Mesendoderm (in vitro differentiated cells): Measurements from ENCODE around the gene OSBPL6.
"Not testable (repeated sequence)": the region's sequence is repeated elsewhere in the genome, so short reads cannot be mapped to it uniquely, and the experiment has no call there.

ENCODE experiments used
- DNase-seq: peaks from one replicate; pipeline ENCODE4 v3.0.0; 2013
- H2AK5ac ChIP-seq: 2 replicates; pipeline ENCODE4 v1.6.1; 2013; ENCODE audit warnings: low read length, inconsistent platforms
- H2BK120ac ChIP-seq: 2 replicates; pipeline ENCODE4 v1.6.1; 2013; ENCODE audit warnings: low read depth, mild to moderate bottlenecking, low read length, moderate library complexity, mixed read lengths
- H2BK15ac ChIP-seq: replicated peaks from 2 replicates; pipeline ENCODE4 v1.6.1; 2013; ENCODE audit warnings: low read depth, mild to moderate bottlenecking, moderate library complexity
- H2BK5ac ChIP-seq: 2 replicates; pipeline ENCODE4 v1.6.1; 2013; ENCODE audit warnings: low read length, inconsistent platforms
- H3K18ac ChIP-seq: 2 replicates; pipeline ENCODE4 v1.6.1; 2013; ENCODE audit warnings: mild to moderate bottlenecking, low read length, mixed read lengths
- H3K23ac ChIP-seq: one replicate; pipeline ENCODE4 v1.6.1; 2013; ENCODE audit warnings: low read length
- H3K27ac ChIP-seq: 2 replicates; pipeline ENCODE4 v1.5.1; 2013; ENCODE audit warnings: low read depth, mild to moderate bottlenecking, inconsistent platforms, low read length, moderate library complexity
- H3K27me3 ChIP-seq: 2 replicates; pipeline ENCODE4 v1.6.1; 2013; ENCODE audit warnings: low read length, control low read depth, mild to moderate bottlenecking, inconsistent platforms; ENCODE audit not compliant: insufficient read depth, poor library complexity
- H3K36me3 ChIP-seq: 2 replicates; pipeline ENCODE4 v1.6.1; 2013; ENCODE audit warnings: low read length, inconsistent platforms; ENCODE audit not compliant: control insufficient read depth, insufficient read depth
- H3K4ac ChIP-seq: one replicate; pipeline ENCODE4 v1.6.1; 2013; ENCODE audit warnings: low read depth, mild to moderate bottlenecking, low read length, moderate library complexity
- H3K4me1 ChIP-seq: 2 replicates; pipeline ENCODE4 v1.6.1; 2013; ENCODE audit warnings: low read depth, low read length, inconsistent platforms; ENCODE audit not compliant: control insufficient read depth
- H3K4me2 ChIP-seq: 2 replicates; pipeline ENCODE4 v1.6.1; 2013; ENCODE audit warnings: low read length
- H3K4me3 ChIP-seq: 2 replicates; pipeline ENCODE4 v1.5.1; 2013; ENCODE audit warnings: mild to moderate bottlenecking, low read length
- H3K56ac ChIP-seq: one replicate; pipeline ENCODE4 v1.6.1; 2013; ENCODE audit warnings: low read length
- H3K79me1 ChIP-seq: 2 replicates; pipeline ENCODE4 v1.6.1; 2013; ENCODE audit warnings: low read length, inconsistent platforms
- H3K79me2 ChIP-seq: 2 replicates; pipeline ENCODE4 v1.6.1; 2013; ENCODE audit warnings: mild to moderate bottlenecking, low read length; ENCODE audit not compliant: control insufficient read depth, insufficient read depth
- H3K9ac ChIP-seq: 2 replicates; pipeline ENCODE4 v1.6.1; 2013; ENCODE audit warnings: low read length, inconsistent platforms
- H4K5ac ChIP-seq: one replicate; pipeline ENCODE4 v1.6.1; 2013; ENCODE audit warnings: low read length
- H4K8ac ChIP-seq: one replicate; pipeline ENCODE4 v1.6.1; 2013; ENCODE audit warnings: low read depth, mild to moderate bottlenecking, control low read depth, low read length, moderate library complexity
- WGBS: extraction: QIAGEN DNeasy Blood & Tissue Kit; methylation state at CpG from one replicate; pipeline ENCODE4 v1.1.7; 2013; ENCODE audit warnings: low lambda C conversion rate, missing lambda C conversion rate; ENCODE audit not compliant: insufficient coverage; ENCODE audit errors: extremely low coverage; 5-methylcytosine and 5-hydroxymethylcytosine counted together

Gene OSBPL6

DNA sequence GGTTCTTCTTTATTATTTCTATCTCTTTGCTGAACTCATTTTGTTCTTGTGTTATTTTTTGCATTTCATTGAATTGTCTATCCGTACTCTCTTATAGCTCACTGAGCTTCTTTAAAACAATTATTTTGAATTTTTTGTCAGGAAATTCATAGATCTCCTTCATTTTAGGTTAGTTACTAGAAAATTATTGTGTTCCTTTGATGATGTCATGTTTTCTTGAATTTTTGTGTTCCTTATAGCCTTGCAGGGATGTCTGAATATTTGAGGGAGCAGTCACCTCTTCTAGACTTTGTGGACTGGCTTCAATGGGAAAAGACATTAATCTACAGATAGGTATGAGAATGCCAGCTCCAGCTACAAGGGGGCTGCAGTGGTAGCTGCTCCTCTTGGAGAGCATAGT, 20.7 kb upstream of the OSBPL6 start:
- no peaks in the 10 kb centered on the region for H3K4me1 ChIP-seq
- no peak overlapping the region for H2BK15ac ChIP-seq
- no peak overlapping the region for H3K4ac ChIP-seq
- no peaks in the 10 kb centered on the region for H3K79me2 ChIP-seq
- no peaks in the 10 kb centered on the region for H3K36me3 ChIP-seq
- no peak overlapping the region for H2BK120ac ChIP-seq
- H3K23ac ChIP-seq = no peak overlapping the region
- H4K8ac ChIP-seq = no peak overlapping the region
- no peak overlapping the region for H3K4me3 ChIP-seq
- H2BK5ac ChIP-seq = no peak overlapping the region
- H3K56ac ChIP-seq = no peak overlapping the region
- H3K18ac ChIP-seq = no peak overlapping the region
- no peak overlapping the region for H4K5ac ChIP-seq
- no CpG with 5 or more reads among the region's 1 CpG for WGBS
- no peak overlapping the region for H3K27ac ChIP-seq
- no peaks in the 10 kb centered on the region for H3K79me1 ChIP-seq
- H3K4me2 ChIP-seq = no peak overlapping the region
- H3K9ac ChIP-seq = no peak overlapping the region
- no peaks in the 10 kb centered on the region for H3K27me3 ChIP-seq
- DNase-seq = no peak
- H2AK5ac ChIP-seq = no peak overlapping the region

- Histone ChIP-seq H3K4me1 (no peaks in the 10 kb centered on the region), H2BK5ac (no peak overlapping the region), H3K56ac (no peak overlapping the region), H2BK120ac (no peak overlapping the region), H2AK5ac (no peak overlapping the region), H3K18ac (no peak overlapping the region), H3K9ac (no peak overlapping the region), H3K79me1 (no peaks in the 10 kb centered on the region), H2BK15ac (no peak overlapping the region), H3K23ac (no peak overlapping the region), H3K27me3 (no peaks in the 10 kb centered on the region), H4K8ac (no peak overlapping the region), H3K4me3 (no peak overlapping the region), H3K79me2 (no peaks in the 10 kb centered on the region), H3K4ac (no peak overlapping the region), H3K36me3 (no peaks in the 10 kb centered on the region), H4K5ac (no peak overlapping the region), H3K4me2 (no peak overlapping the region), H3K27ac (no peak overlapping the region)
- WGBS = 100% methylated on average over 1 of the region's 1 CpG
- no peak for DNase-seq
These were observed 17.1 kb upstream of the OSBPL6 start for GRCh38 chr2:178177066-178177679.

GRCh38 chr2:178180648-178181047, 13.7 kb upstream of the OSBPL6 start:
- WGBS = no CpG with 5 or more reads among the region's 2 CpGs
- not testable (repeated sequence) for H3K79me2 ChIP-seq, H2AK5ac ChIP-seq, H2BK120ac ChIP-seq, H3K9ac ChIP-seq, H2BK15ac ChIP-seq, H3K56ac ChIP-seq, H3K23ac ChIP-seq, DNase-seq, H4K8ac ChIP-seq, H3K4me3 ChIP-seq, H3K4me2 ChIP-seq, H3K27me3 ChIP-seq, H2BK5ac ChIP-seq, H4K5ac ChIP-seq, H3K36me3 ChIP-seq, H3K79me1 ChIP-seq, H3K18ac ChIP-seq, H3K4me1 ChIP-seq, H3K27ac ChIP-seq, H3K4ac ChIP-seq

DNA sequence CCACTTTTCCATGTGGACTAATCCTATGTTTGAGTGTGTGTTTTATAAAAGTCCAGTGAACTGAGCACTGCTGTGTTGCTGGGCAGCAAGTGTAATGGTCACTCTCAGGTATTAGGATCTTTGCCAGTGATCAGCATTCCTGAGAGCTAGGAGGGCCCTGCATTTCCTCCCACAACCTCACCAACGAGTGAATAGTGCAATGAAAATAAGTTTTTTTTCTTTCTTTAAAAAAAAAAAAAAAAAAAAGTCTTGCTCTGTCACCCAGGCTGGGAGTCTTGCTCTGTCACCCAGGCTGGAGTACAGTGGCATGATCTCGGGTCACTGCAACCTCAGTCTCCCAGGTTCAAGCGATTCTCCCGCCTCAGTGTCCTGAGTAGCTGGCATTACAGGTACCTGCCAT, 6.5 kb upstream of the OSBPL6 start:
- H2BK5ac ChIP-seq = no peak overlapping the region
- H3K4ac ChIP-seq = no peak overlapping the region
- H3K36me3 ChIP-seq = no peaks in the 10 kb centered on the region
- WGBS = no CpG with 5 or more reads among the region's 4 CpGs
- no peak overlapping the region for H3K9ac ChIP-seq
- H3K4me2 ChIP-seq = no peak overlapping the region
- H4K5ac ChIP-seq = no peak overlapping the region
- no peak overlapping the region for H2BK120ac ChIP-seq
- H4K8ac ChIP-seq = no peak overlapping the region
- no peaks in the 10 kb centered on the region for H3K79me1 ChIP-seq
- H3K79me2 ChIP-seq = no peaks in the 10 kb centered on the region
- H3K4me1 ChIP-seq = no peaks in the 10 kb centered on the region
- H3K18ac ChIP-seq = no peak overlapping the region
- H2BK15ac ChIP-seq = no peak overlapping the region
- H3K4me3 ChIP-seq = no peak overlapping the region
- DNase-seq = no peak
- no peak overlapping the region for H2AK5ac ChIP-seq
- no peak overlapping the region for H3K23ac ChIP-seq
- H3K27ac ChIP-seq = no peak overlapping the region
- no peak overlapping the region for H3K56ac ChIP-seq
- peaks cover 5% of the 10 kb centered on the region for H3K27me3 ChIP-seq

DNA sequence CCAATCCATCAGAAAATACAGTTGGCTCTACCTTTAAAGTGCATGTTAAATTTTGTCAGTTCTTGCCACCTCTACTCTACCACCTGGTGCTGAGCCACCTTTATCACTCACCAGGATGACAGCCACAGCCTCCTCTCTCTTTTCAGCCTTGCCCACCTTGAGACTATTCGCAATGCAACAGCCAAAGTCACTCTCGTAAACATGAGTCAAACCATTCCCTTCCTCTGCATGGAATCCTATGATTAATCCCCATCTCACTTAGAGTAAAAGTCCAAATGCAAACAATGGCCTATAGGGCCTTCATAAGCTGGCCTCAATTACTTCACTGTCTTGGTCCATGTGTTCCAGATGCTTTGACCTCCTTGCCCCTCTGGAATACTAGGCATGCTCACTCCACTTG, 5.8 kb upstream of the OSBPL6 start:
- no peak overlapping the region for H3K4ac ChIP-seq
- H3K27me3 ChIP-seq = peaks cover 10% of the 10 kb centered on the region
- H3K79me1 ChIP-seq = no peaks in the 10 kb centered on the region
- H2BK5ac ChIP-seq = no peak overlapping the region
- H4K5ac ChIP-seq = no peak overlapping the region
- DNase-seq = no peak
- H3K56ac ChIP-seq = no peak overlapping the region
- no peak overlapping the region for H3K4me3 ChIP-seq
- no peak overlapping the region for H2BK15ac ChIP-seq
- no CpG with 5 or more reads among the region's 2 CpGs for WGBS
- H3K27ac ChIP-seq = no peak overlapping the region
- H2AK5ac ChIP-seq = no peak overlapping the region
- no peaks in the 10 kb centered on the region for H3K79me2 ChIP-seq
- H3K23ac ChIP-seq = no peak overlapping the region
- H3K9ac ChIP-seq = no peak overlapping the region
- H4K8ac ChIP-seq = no peak overlapping the region
- no peak overlapping the region for H2BK120ac ChIP-seq
- no peak overlapping the region for H3K4me2 ChIP-seq
- H3K18ac ChIP-seq = no peak overlapping the region
- no peaks in the 10 kb centered on the region for H3K36me3 ChIP-seq
- no peaks in the 10 kb centered on the region for H3K4me1 ChIP-seq

- Histone ChIP-seq H3K4me3 (no peak overlapping the region), H3K56ac (no peak overlapping the region), H3K79me2 (no peaks in the 10 kb centered on the region), H3K4ac (no peak overlapping the region), H2BK5ac (no peak overlapping the region), H3K4me1 (no peaks in the 10 kb centered on the region), H3K79me1 (no peaks in the 10 kb centered on the region), H3K4me2 (no peak overlapping the region), H3K23ac (no peak overlapping the region), H2BK120ac (no peak overlapping the region), H4K8ac (no peak overlapping the region), H3K18ac (no peak overlapping the region), H4K5ac (no peak overlapping the region), H3K27me3 (peaks cover 10% of the 10 kb centered on the region), H3K27ac (no peak overlapping the region), H3K36me3 (no peaks in the 10 kb centered on the region), H3K9ac (no peak overlapping the region), H2BK15ac (no peak overlapping the region), H2AK5ac (no peak overlapping the region)
- DNase-seq = peak; percentile 29
- WGBS = no CpG with 5 or more reads among the region's 6 CpGs
These were observed 3.3 kb upstream of the OSBPL6 start for GRCh38 chr2:178191004-178191508.
